ENCODE results near the gene DDX10.

Gene DDX10

GRCh38 chr11:108715239-108715638, 50.4 kb downstream of the DDX10 start:
- H3K27ac ChIP-seq (ENCODE audit: low read length), result no peak overlapping the region
- no peak overlapping the region for H3K9ac ChIP-seq (ENCODE audit: low read depth, low read length)
- H3K27me3 ChIP-seq (ENCODE audit: insufficient read depth, low read length, poor library complexity), result no peaks in the 10 kb centered on the region
- no peak overlapping the region for H3K4me2 ChIP-seq (ENCODE audit: insufficient read depth, low read length)
- H3K4me1 ChIP-seq (ENCODE audit: insufficient read depth, low read length), result no peaks in the 10 kb centered on the region
- ATAC-seq (ENCODE audit: insufficient read depth, low read depth), result no peak
- no peaks in the 10 kb centered on the region for H3K9me3 ChIP-seq (ENCODE audit: insufficient read depth, low read length, severe bottlenecking)
- H3K4me3 ChIP-seq (ENCODE audit: low read depth in 1 of 2, low read length in 2 of 2), result no peak overlapping the region
- peaks cover 5% of the 10 kb centered on the region; the same call in 1 of the 2 replicates for H3K79me2 ChIP-seq (ENCODE audit: insufficient read depth, low read length)
- peaks cover 41% of the 10 kb centered on the region for H3K36me3 ChIP-seq (ENCODE audit: insufficient read depth, low read length)
- TF ChIP-seq EZH2 (IDR thresholded peaks at IDR 0.05; ENCODE audit: borderline replicate concordance, low read depth, low read length, severe bottlenecking), result no peak
- TF ChIP-seq CTCF (IDR thresholded peaks at IDR 0.05; ENCODE audit: borderline replicate concordance, extremely low read depth, low read length, poor library complexity, severe bottlenecking), result no peak
- no peak for DNase-seq
- no peaks in the 10 kb centered on the region; the same call in 1 of the 2 replicates for H4K20me1 ChIP-seq (ENCODE audit: insufficient read depth, low read length)
- H2AFZ ChIP-seq (ENCODE audit: low read depth, low read length), result no peak overlapping the region

- Histone ChIP-seq H3K4me3 (ENCODE audit: low read depth in 1 of 2, low read length in 2 of 2) (no peak overlapping the region), H3K9me3 (ENCODE audit: insufficient read depth, low read length, severe bottlenecking) (no peaks in the 10 kb centered on the region), H3K4me1 (ENCODE audit: insufficient read depth, low read length) (no peaks in the 10 kb centered on the region), H2AFZ (ENCODE audit: low read depth, low read length) (no peak overlapping the region), H3K9ac (ENCODE audit: low read depth, low read length) (no peak overlapping the region), H3K27ac (ENCODE audit: low read length) (no peak overlapping the region), H3K4me2 (ENCODE audit: insufficient read depth, low read length) (no peak overlapping the region), H3K36me3 (ENCODE audit: insufficient read depth, low read length) (peaks cover 56% of the 10 kb centered on the region), H3K27me3 (ENCODE audit: insufficient read depth, low read length, poor library complexity) (no peaks in the 10 kb centered on the region), H3K79me2 (ENCODE audit: insufficient read depth, low read length) (no peaks in the 10 kb centered on the region), H4K20me1 (ENCODE audit: insufficient read depth, low read length) (no peaks in the 10 kb centered on the region; the same call in 1 of the 2 replicates)
- no peak for ATAC-seq (ENCODE audit: insufficient read depth, low read depth)
- TF ChIP-seq EZH2 (IDR thresholded peaks at IDR 0.05; ENCODE audit: borderline replicate concordance, low read depth, low read length, severe bottlenecking) (no peak), CTCF (IDR thresholded peaks at IDR 0.05; ENCODE audit: borderline replicate concordance, extremely low read depth, low read length, poor library complexity, severe bottlenecking) (no peak)
- no peak for DNase-seq
Observed at GRCh38 chr11:108718466-108718865, 53.6 kb downstream of the DDX10 start.

- peaks cover 42% of the 10 kb centered on the region for H3K36me3 ChIP-seq (ENCODE audit: insufficient read depth, low read length)
- H2AFZ ChIP-seq (ENCODE audit: low read depth, low read length), result no peak overlapping the region
- TF ChIP-seq CTCF (IDR thresholded peaks at IDR 0.05; ENCODE audit: borderline replicate concordance, extremely low read depth, low read length, poor library complexity, severe bottlenecking), result no peak
- TF ChIP-seq EZH2 (IDR thresholded peaks at IDR 0.05; ENCODE audit: borderline replicate concordance, low read depth, low read length, severe bottlenecking), result no peak
- no peak for ATAC-seq (ENCODE audit: insufficient read depth, low read depth)
- no peaks in the 10 kb centered on the region for H4K20me1 ChIP-seq (ENCODE audit: insufficient read depth, low read length)
- 0 out of 2 replicates have a peak, but pooled peaks cover 13% of the 10 kb centered on the region for H3K79me2 ChIP-seq (ENCODE audit: insufficient read depth, low read length)
- H3K27ac ChIP-seq (ENCODE audit: low read length), result no peak overlapping the region
- no peak for DNase-seq
- H3K4me1 ChIP-seq (ENCODE audit: insufficient read depth, low read length), result no peaks in the 10 kb centered on the region
- H3K27me3 ChIP-seq (ENCODE audit: insufficient read depth, low read length, poor library complexity), result no peaks in the 10 kb centered on the region
- H3K4me3 ChIP-seq (ENCODE audit: low read depth in 1 of 2, low read length in 2 of 2), result no peak overlapping the region
- no peaks in the 10 kb centered on the region for H3K9me3 ChIP-seq (ENCODE audit: insufficient read depth, low read length, severe bottlenecking)
- no peak overlapping the region for H3K4me2 ChIP-seq (ENCODE audit: insufficient read depth, low read length)
- no peak overlapping the region for H3K9ac ChIP-seq (ENCODE audit: low read depth, low read length)
Observed at GRCh38 chr11:108724974-108725689, 60.3 kb downstream of the DDX10 start.
